HFF-Myc (cell line): Measurements from ENCODE around the gene RBL1.
"Not testable (repeated sequence)": the region's sequence is repeated elsewhere in the genome, so short reads cannot be mapped to it uniquely, and the experiment has no call there.

Experiments used
- DNase-seq: peaks from one replicate; pipeline ENCODE4 v3.0.0-alpha.2; 2011; ENCODE audit warnings: low read depth; ENCODE audit errors: extremely low read depth
- H3K4me3 ChIP-seq: replicated peaks from 2 replicates; pipeline ENCODE4 v1.5.1; 2011; ENCODE audit warnings: low read depth, mild to moderate bottlenecking, control low read depth, low read length
- TF ChIP-seq, protein P1 (sequence below): IDR thresholded peaks from 2 replicates; pipeline ENCODE4 v1.5.1; 2012; ENCODE audit warnings: mild to moderate bottlenecking, low read depth, low read length, control low read depth; ENCODE audit errors: missing control alignments

Gene RBL1

DNA sequence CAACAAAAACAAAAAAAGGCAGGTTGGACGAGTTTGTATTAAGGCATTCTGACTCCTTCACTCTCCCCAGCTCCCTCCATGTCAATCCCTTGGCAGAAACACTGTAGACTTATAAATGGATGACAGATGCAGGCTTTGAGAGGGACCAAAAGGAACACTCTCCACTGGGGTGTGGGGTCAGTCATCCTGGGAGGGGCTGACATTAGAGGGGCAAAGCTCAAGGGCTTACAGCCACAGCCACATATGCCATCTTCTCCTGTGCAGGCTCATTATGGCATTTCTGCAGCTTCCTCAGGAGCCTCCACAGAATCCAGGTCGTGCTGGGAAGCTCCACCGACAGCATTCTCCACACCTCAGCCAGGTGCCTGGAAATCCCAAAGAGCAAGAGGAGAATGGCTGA, 33.0 kb upstream of the RBL1 start:
- H3K4me3 ChIP-seq: no peak overlapping the region
- TF ChIP-seq, protein P1, sequence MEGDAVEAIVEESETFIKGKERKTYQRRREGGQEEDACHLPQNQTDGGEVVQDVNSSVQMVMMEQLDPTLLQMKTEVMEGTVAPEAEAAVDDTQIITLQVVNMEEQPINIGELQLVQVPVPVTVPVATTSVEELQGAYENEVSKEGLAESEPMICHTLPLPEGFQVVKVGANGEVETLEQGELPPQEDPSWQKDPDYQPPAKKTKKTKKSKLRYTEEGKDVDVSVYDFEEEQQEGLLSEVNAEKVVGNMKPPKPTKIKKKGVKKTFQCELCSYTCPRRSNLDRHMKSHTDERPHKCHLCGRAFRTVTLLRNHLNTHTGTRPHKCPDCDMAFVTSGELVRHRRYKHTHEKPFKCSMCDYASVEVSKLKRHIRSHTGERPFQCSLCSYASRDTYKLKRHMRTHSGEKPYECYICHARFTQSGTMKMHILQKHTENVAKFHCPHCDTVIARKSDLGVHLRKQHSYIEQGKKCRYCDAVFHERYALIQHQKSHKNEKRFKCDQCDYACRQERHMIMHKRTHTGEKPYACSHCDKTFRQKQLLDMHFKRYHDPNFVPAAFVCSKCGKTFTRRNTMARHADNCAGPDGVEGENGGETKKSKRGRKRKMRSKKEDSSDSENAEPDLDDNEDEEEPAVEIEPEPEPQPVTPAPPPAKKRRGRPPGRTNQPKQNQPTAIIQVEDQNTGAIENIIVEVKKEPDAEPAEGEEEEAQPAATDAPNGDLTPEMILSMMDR: no peak
- no peak for DNase-seq

DNA sequence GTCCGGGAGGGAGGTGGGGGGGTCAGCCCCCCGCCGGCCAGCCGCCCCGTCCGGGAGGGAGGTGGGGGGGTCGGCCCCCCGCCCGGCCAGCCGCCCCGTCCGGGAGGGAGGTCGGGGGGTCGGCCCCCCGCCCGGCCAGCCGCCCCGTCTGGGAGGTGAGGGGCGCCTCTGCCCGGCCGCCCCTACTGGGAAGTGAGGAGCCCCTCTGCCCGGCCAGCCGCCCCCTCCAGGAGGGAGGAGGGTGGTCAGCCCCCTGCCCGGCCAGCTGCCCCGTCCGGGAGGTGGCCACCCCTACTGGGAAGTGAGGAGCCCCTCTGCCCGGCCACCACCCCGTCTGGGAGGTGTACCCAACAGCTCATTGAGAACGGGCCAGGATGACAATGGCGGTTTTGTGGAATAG, 30.5 kb upstream of the RBL1 start:
- not testable (repeated sequence) for DNase-seq, H3K4me3 ChIP-seq

GRCh38 chr20:37123441-37123840, 27.6 kb upstream of the RBL1 start:
- H3K4me3 ChIP-seq: no peak overlapping the region
- TF ChIP-seq, protein P1: no peak
- no peak for DNase-seq

DNA sequence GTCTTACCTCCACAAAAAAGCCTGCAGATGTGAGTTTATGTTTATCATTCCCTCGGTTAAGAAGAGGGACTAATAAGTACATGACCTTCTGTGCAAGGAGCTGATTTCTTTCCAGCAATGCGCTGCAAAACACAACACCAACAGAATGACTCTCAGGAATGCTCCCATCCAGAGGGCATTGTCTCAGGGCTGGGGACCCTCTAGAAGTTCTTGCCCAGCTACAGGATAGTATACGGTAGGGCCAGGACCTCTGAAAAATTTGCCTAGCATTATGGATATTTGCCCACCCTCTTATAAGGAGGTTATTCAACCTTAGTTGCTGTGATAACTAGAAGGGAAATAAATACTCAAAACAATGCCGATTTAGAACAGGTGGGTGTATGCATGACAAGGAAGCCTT, 24.7 kb upstream of the RBL1 start:
- DNase-seq: no peak
- TF ChIP-seq, protein P1: no peak
- no peak overlapping the region for H3K4me3 ChIP-seq

GRCh38 chr20:37119356-37120036, 23.7 kb upstream of the RBL1 start:
- no peak overlapping the region for H3K4me3 ChIP-seq
- TF ChIP-seq, protein P1: no peak
- no peak for DNase-seq

DNA sequence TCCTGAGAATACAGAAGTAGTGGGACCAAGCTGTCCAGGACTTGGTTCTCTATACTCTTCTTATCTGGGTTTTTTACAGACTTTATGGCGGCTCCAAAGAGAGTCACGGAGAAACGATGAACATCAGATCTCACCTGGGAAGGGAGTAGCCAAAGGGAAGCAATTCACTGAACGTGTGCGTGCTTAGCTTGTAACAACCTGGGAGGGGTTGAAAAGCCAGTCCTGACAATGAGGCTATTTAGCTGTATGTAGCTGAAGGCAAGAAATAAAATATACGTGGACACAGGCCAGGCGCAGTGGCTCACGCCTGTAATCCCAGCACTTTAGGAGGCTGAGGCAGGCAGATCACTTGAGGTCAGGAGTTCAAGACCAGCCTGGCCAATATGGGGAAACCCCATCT, 18.2 kb upstream of the RBL1 start:
- no peak overlapping the region for H3K4me3 ChIP-seq
- no peak for DNase-seq
- TF ChIP-seq, protein P1: no peak

- H3K4me3 ChIP-seq: no peak overlapping the region
- TF ChIP-seq, protein P1: no peak
- no peak for DNase-seq
Measured at GRCh38 chr20:37111926-37112455, 16.2 kb upstream of the RBL1 start.
